ENCODE data around the gene GORASP2. TPM values are rescaled to one million over a fixed set of nuclear protein-coding genes. Genes with fewer than 3 reads are reported as not detected.

Gene GORASP2
- total RNA-seq, 1 donor from 2014 or later = 38.8 TPM

- DNase-seq = no peak
Observed at GRCh38 chr2:171004833-171005232, 75.8 kb downstream of the GORASP2 start.

GRCh38 chr2:171008550-171009205 is 79.6 kb downstream of the GORASP2 start:
- H3K27ac Mint-ChIP-seq (ENCODE audit: unreplicated experiment) = no peak overlapping the region
- no peak overlapping the region for H3K4me3 Mint-ChIP-seq (ENCODE audit: unreplicated experiment)
- no peaks in the 10 kb centered on the region for H3K36me3 Mint-ChIP-seq (ENCODE audit: unreplicated experiment)
- no peaks in the 10 kb centered on the region for H3K4me1 Mint-ChIP-seq (ENCODE audit: low read depth, unreplicated experiment)
- H3K27me3 Mint-ChIP-seq (ENCODE audit: unreplicated experiment) = no peaks in the 10 kb centered on the region
- no peak for DNase-seq
- H3K9me3 Mint-ChIP-seq (ENCODE audit: unreplicated experiment) = no peaks in the 10 kb centered on the region
- no peak for TF ChIP-seq CTCF (IDR thresholded peaks at IDR 0.05; ENCODE audit: partially characterized antibody, unreplicated experiment)

More at GRCh38 chr2:171004833-171005232, 75.8 kb downstream of the GORASP2 start:
- Mint-ChIP-seq H3K9me3 (ENCODE audit: unreplicated experiment) (peaks cover 3% of the 10 kb centered on the region), H3K4me3 (ENCODE audit: unreplicated experiment) (no peak overlapping the region), H3K36me3 (ENCODE audit: unreplicated experiment) (no peaks in the 10 kb centered on the region), H3K27me3 (ENCODE audit: unreplicated experiment) (no peaks in the 10 kb centered on the region), H3K27ac (ENCODE audit: unreplicated experiment) (no peak overlapping the region), H3K4me1 (ENCODE audit: low read depth, unreplicated experiment) (no peaks in the 10 kb centered on the region)
- TF ChIP-seq CTCF (IDR thresholded peaks at IDR 0.05; ENCODE audit: partially characterized antibody, unreplicated experiment) = no peak

GRCh38 chr2:171009386-171009785 is 80.3 kb downstream of the GORASP2 start:
- H3K36me3 Mint-ChIP-seq (ENCODE audit: unreplicated experiment) = no peaks in the 10 kb centered on the region

GRCh38 chr2:171013851-171014250 is 84.8 kb downstream of the GORASP2 start:
- Mint-ChIP-seq H3K9me3 (ENCODE audit: unreplicated experiment) (no peaks in the 10 kb centered on the region), H3K4me1 (ENCODE audit: low read depth, unreplicated experiment) (no peaks in the 10 kb centered on the region), H3K36me3 (ENCODE audit: unreplicated experiment) (no peaks in the 10 kb centered on the region), H3K27ac (ENCODE audit: unreplicated experiment) (no peak overlapping the region), H3K27me3 (ENCODE audit: unreplicated experiment) (no peaks in the 10 kb centered on the region), H3K4me3 (ENCODE audit: unreplicated experiment) (no peak overlapping the region)
- TF ChIP-seq CTCF (IDR thresholded peaks at IDR 0.05; ENCODE audit: partially characterized antibody, unreplicated experiment) = no peak
- DNase-seq = no peak

More at GRCh38 chr2:171009386-171009785, 80.3 kb downstream of the GORASP2 start:
- Mint-ChIP-seq H3K27ac (ENCODE audit: unreplicated experiment) (no peak overlapping the region), H3K4me3 (ENCODE audit: unreplicated experiment) (no peak overlapping the region), H3K4me1 (ENCODE audit: low read depth, unreplicated experiment) (no peaks in the 10 kb centered on the region), H3K27me3 (ENCODE audit: unreplicated experiment) (no peaks in the 10 kb centered on the region), H3K9me3 (ENCODE audit: unreplicated experiment) (no peaks in the 10 kb centered on the region)
- TF ChIP-seq CTCF (IDR thresholded peaks at IDR 0.05; ENCODE audit: partially characterized antibody, unreplicated experiment) = no peak
- no peak for DNase-seq

GRCh38 chr2:171016125-171016524 is 87.1 kb downstream of the GORASP2 start:
- H3K4me3 Mint-ChIP-seq (ENCODE audit: unreplicated experiment) = no peak overlapping the region
- DNase-seq = no peak
- TF ChIP-seq CTCF (IDR thresholded peaks at IDR 0.05; ENCODE audit: partially characterized antibody, unreplicated experiment) = no peak
- no peaks in the 10 kb centered on the region for H3K27me3 Mint-ChIP-seq (ENCODE audit: unreplicated experiment)
- no peaks in the 10 kb centered on the region for H3K4me1 Mint-ChIP-seq (ENCODE audit: low read depth, unreplicated experiment)
- no peak overlapping the region for H3K27ac Mint-ChIP-seq (ENCODE audit: unreplicated experiment)
- H3K9me3 Mint-ChIP-seq (ENCODE audit: unreplicated experiment) = no peaks in the 10 kb centered on the region
- no peaks in the 10 kb centered on the region for H3K36me3 Mint-ChIP-seq (ENCODE audit: unreplicated experiment)
